Upper lobe of right lung (tissue), 1 donor: ENCODE results near the gene UXS1. TPM values are rescaled to one million over a fixed set of nuclear protein-coding genes. Genes with fewer than 3 reads are reported as not detected.

Source experiments
- ATAC-seq: fragments of 200-7000 bp; cut with Tn5 transposase; one replicate; pipeline ENCODE4 v1.9.1; 2020; ENCODE audit warnings: mild to moderate bottlenecking, moderate library complexity
- DNase-seq: peaks from one replicate; pipeline ENCODE4 v3.0.0-alpha.2; 2020
- H3K27ac ChIP-seq: fragments of 200-600 bp; one replicate; pipeline ENCODE4 v1.8.0; 2022
- H3K27me3 ChIP-seq: fragments of 200-600 bp; one replicate; pipeline ENCODE4 v1.8.0; 2022; ENCODE audit warnings: mild to moderate bottlenecking
- H3K36me3 ChIP-seq: fragments of 200-600 bp; one replicate; pipeline ENCODE4 v1.8.0; 2022
- H3K4me1 ChIP-seq: fragments of 200-600 bp; one replicate; pipeline ENCODE4 v1.8.0; 2022
- H3K4me3 ChIP-seq: fragments of 200-600 bp; one replicate; pipeline ENCODE4 v1.8.0; 2022; ENCODE audit warnings: mild to moderate bottlenecking
- H3K9me3 ChIP-seq: fragments of 200-600 bp; one replicate; pipeline ENCODE4 v1.8.0; 2022
- intact Hi-C: fragments of 100-400 bp; cut with DNase I; formaldehyde crosslinking; loops from one replicate; pipeline ENCODE4 v1.11.0; 2022
- total RNA-seq: library from RNA; stranded (reverse); fragmentation: NEBNext Ultra II Directional; extraction: Animal tissue kit (Norgen Biotek cat#: 25700); gene quantifications from one replicate; pipeline ENCODE4 v1.2.1, GENCODE V29; 2021
- TF ChIP-seq, protein P1 (sequence below): fragments of 200-600 bp; IDR thresholded peaks from one replicate; pipeline ENCODE4 v1.8.0; 2022; ENCODE audit warnings: antibody characterized with exemption
- donor health status: DM: no; HTN: yes; CAD: no; lungs with severe emphysema.

UXS1 gene
- total RNA-seq, 1 donor from 2014 or later = 64.8 TPM

DNA sequence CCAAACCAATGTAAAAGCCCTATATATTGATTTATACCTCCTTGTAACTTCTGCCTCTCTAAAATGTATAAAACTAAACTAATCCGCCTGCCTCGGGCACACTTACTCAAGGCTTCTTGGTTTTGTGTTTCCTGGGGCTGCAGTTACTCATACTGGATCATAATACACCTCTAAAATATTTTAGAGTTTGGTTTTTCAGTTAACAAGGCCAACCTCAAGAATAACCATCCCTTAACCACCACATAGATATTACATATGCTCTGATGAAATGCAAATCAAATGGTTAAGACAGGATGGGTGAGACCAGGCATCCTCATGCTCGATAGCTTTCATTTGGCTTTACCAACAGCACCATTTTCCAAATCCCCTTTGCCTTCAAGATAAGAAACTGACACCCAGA, 46.4 kb downstream of the UXS1 start:
- Histone ChIP-seq H3K4me3 (no peak overlapping the region), H3K36me3 (peaks cover 8% of the 10 kb centered on the region), H3K9me3 (no peaks in the 10 kb centered on the region), H3K27ac (no peak overlapping the region), H3K4me1 (no peaks in the 10 kb centered on the region), H3K27me3 (no peaks in the 10 kb centered on the region)
- DNase-seq = no peak
- intact Hi-C loops = no loop called here
- TF ChIP-seq, protein P1, sequence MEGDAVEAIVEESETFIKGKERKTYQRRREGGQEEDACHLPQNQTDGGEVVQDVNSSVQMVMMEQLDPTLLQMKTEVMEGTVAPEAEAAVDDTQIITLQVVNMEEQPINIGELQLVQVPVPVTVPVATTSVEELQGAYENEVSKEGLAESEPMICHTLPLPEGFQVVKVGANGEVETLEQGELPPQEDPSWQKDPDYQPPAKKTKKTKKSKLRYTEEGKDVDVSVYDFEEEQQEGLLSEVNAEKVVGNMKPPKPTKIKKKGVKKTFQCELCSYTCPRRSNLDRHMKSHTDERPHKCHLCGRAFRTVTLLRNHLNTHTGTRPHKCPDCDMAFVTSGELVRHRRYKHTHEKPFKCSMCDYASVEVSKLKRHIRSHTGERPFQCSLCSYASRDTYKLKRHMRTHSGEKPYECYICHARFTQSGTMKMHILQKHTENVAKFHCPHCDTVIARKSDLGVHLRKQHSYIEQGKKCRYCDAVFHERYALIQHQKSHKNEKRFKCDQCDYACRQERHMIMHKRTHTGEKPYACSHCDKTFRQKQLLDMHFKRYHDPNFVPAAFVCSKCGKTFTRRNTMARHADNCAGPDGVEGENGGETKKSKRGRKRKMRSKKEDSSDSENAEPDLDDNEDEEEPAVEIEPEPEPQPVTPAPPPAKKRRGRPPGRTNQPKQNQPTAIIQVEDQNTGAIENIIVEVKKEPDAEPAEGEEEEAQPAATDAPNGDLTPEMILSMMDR = no peak
- ATAC-seq = no peak

DNA sequence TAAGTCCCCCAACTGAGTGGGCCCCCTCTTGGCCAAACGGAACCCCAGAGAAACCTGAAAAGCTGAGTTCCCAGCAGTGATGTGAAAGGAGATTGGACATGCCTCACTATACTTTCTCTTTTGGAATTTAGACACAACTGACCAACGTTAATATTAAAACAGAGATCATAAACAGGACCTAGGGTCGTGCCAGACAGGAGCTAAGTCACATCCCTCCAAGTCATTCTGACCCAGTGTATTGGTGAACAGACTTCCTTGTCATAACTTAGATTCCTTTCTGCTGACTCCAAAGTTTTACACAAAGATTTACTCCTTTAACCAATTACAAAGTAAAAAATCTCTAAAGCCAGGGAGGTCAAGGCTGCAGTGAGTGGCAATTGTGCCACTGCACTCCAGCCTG, 46.9 kb downstream of the UXS1 start:
- Histone ChIP-seq H3K27me3 (no peaks in the 10 kb centered on the region), H3K9me3 (no peaks in the 10 kb centered on the region), H3K36me3 (peaks cover 8% of the 10 kb centered on the region), H3K27ac (no peak overlapping the region), H3K4me3 (no peak overlapping the region), H3K4me1 (no peaks in the 10 kb centered on the region)
- no peak for DNase-seq
- TF ChIP-seq, protein P1 = no peak
- intact Hi-C loops = no loop called here
- ATAC-seq = no peak

DNA sequence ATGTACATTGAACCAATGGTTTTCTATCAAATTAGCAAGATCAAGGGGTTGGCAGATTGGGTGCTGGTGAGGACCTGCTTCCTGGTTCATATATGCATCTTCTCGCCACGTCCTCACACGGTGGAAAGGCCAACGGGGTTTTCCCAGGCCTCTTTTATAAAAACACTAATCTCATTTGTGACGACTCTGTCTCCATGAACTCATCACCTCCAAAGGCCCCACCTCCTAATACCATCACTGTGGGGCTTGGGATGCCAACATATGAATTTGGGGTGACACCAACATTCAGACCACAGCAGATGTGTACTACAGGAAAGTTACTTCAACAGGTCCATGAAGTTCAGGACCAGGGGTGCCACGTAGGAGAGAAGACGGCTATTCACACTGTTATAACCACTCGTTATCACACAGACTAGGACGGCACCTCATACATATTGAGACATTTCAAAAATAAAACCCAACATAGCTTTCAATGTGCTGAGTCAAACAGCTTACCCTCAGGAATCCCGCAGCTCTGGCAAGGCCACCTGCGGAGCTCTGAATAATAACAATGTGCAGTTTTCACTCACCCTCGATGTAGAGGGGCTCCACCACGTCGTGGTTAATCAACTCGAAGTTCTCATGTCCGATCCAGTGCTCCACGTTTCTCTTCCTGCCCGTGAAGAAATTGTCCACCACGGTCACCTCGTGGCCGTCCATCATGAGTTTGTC, 49.3 kb downstream of the UXS1 start:
- intact Hi-C loops = no loop called here
- Histone ChIP-seq H3K4me3 (no peak overlapping the region), H3K4me1 (no peaks in the 10 kb centered on the region), H3K27me3 (no peaks in the 10 kb centered on the region), H3K9me3 (no peaks in the 10 kb centered on the region), H3K36me3 (peaks cover 8% of the 10 kb centered on the region), H3K27ac (no peak overlapping the region)
- ATAC-seq (no peak), DNase-seq (no peak)
- TF ChIP-seq, protein P1 = no peak

DNA sequence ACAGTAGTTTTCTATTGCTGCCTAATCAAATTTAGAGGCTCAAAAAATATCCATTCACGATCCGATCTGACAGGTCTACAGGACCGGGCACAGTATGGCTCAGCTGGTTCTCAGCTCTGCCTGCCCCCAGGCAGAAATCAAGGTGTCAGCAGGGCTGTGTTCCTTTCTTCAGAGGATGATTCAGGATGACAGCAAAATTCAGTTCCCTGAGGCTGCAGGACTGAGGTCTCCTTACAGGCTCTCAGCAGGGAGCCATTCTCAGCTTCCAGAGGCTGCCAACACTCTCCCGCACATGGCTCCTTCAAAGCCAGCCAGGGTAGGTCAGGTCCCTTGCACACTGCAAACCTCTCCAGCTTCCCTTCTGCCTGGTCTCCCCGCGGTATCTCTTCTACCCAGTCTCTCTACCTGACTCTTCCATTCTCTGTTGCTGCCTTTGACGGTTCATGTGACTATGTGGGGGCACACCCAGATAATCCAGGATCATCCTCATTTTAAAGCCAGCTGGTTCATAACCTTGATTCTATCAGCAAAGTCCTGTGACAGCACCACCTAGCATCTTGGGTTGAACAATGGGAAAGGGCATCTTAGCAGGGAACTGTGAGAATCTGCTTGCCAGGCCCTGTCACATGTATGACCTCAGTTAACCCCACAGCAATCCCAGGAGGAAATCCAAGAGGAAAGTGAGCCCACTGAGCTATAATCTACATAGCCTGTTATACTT, 50.4 kb downstream of the UXS1 start:
- TF ChIP-seq, protein P1 = no peak
- no peak overlapping the region for H3K4me3 ChIP-seq
- H3K27me3 ChIP-seq = no peaks in the 10 kb centered on the region
- intact Hi-C loops = no loop called here
- H3K36me3 ChIP-seq = peaks cover 8% of the 10 kb centered on the region
- H3K9me3 ChIP-seq = no peaks in the 10 kb centered on the region
- DNase-seq (no peak), ATAC-seq (no peak)
- H3K4me1 ChIP-seq = no peaks in the 10 kb centered on the region
- no peak overlapping the region for H3K27ac ChIP-seq

DNA sequence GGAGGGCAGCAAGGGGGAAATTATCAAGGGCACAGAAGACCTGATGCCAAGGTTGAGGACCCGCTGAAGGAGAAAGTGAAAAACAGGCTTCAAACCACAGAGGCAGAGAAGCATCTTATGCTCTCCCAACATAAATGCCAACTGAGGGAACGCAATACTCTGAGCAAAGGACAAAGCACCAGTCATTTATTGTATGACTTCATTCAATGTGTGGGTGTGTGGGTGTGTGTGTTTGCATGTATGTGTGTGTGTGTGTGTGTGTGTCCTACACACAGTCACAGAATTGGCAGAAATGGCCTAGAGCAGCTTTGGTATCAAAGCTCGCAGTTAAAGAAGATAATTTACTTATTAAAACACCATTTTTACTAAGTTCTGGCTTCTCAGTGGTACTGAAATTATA, 51.4 kb downstream of the UXS1 start:
- Histone ChIP-seq H3K9me3 (no peaks in the 10 kb centered on the region), H3K4me1 (peaks cover 4% of the 10 kb centered on the region), H3K27me3 (no peaks in the 10 kb centered on the region), H3K36me3 (peaks cover 8% of the 10 kb centered on the region), H3K27ac (no peak overlapping the region), H3K4me3 (no peak overlapping the region)
- DNase-seq = no peak
- TF ChIP-seq, protein P1 = no peak
- intact Hi-C loops = no loop called here
- no peak for ATAC-seq
